ENCODE results near the gene IQGAP2. TPM values are rescaled to one million over a fixed set of nuclear protein-coding genes. Genes with fewer than 3 reads are reported as not detected.
"Not testable (repeated sequence)": the region's sequence is repeated elsewhere in the genome, so short reads cannot be mapped to it uniquely, and the experiment has no call there.

The IQGAP2 gene
- polyA plus RNA-seq, 10 donors: 9.9 to 28.4 (median 14.7) TPM

- no peak for DNase-seq
Measured at GRCh38 chr5:76503929-76504328, 100.8 kb downstream of the IQGAP2 start.

- DNase-seq: no peak
Measured at GRCh38 chr5:76504901-76505564, 101.9 kb downstream of the IQGAP2 start.

GRCh38 chr5:76513476-76513875 lies 110.4 kb downstream of the IQGAP2 start:
- DNase-seq: peak; percentile 41 to 75 (median 70)

- DNase-seq: no peak
Measured at GRCh38 chr5:76514292-76514691, 111.2 kb downstream of the IQGAP2 start.

GRCh38 chr5:76514713-76515112 lies 111.6 kb downstream of the IQGAP2 start:
- DNase-seq: no peak

- DNase-seq: no peak
Measured at GRCh38 chr5:76517334-76517733, 114.2 kb downstream of the IQGAP2 start.

GRCh38 chr5:76518246-76518645 lies 115.2 kb downstream of the IQGAP2 start:
- DNase-seq: not testable (repeated sequence)

- peak; percentile 91 to 95 (median 91) for DNase-seq
Measured at GRCh38 chr5:76521240-76521758, 118.2 kb downstream of the IQGAP2 start.

- DNase-seq: no peak
Measured at GRCh38 chr5:76522103-76522935, 119.2 kb downstream of the IQGAP2 start.

GRCh38 chr5:76524101-76524835 lies 121.2 kb downstream of the IQGAP2 start:
- no peak for DNase-seq

- peak in 2 of 3 donors; percentile 36 to 74 for DNase-seq
Measured at GRCh38 chr5:76524868-76525267, 121.8 kb downstream of the IQGAP2 start.

GRCh38 chr5:76525956-76526355 lies 122.9 kb downstream of the IQGAP2 start:
- DNase-seq: peak in 1 of 3 donors; percentile 36

GRCh38 chr5:76526950-76527583 lies 124.0 kb downstream of the IQGAP2 start:
- DNase-seq: peak; percentile 30 to 65 (median 39)

GRCh38 chr5:76527685-76528161 lies 124.6 kb downstream of the IQGAP2 start:
- no peak for DNase-seq

- no peak for DNase-seq
Measured at GRCh38 chr5:76528547-76529331, 125.7 kb downstream of the IQGAP2 start.

- DNase-seq: no peak
Measured at GRCh38 chr5:76529464-76530344, 126.6 kb downstream of the IQGAP2 start.

- DNase-seq: no peak
Measured at GRCh38 chr5:76532052-76532451, 129.0 kb downstream of the IQGAP2 start.

GRCh38 chr5:76532973-76533372 lies 129.9 kb downstream of the IQGAP2 start:
- DNase-seq: no peak

GRCh38 chr5:76535577-76535976 lies 132.5 kb downstream of the IQGAP2 start:
- no peak for DNase-seq

All from muscle of back (tissue), 11 donors.